NCI-H1092 (cell line): ENCODE data around the gene ACACA.

Source experiments
- DNase-seq: peaks from one replicate; lab custom pipeline; 2025; lab: John Stamatoyannopoulos, UW

Gene ACACA

GRCh38 chr17:37292429-37293139 is 114.1 kb downstream of the ACACA start:
- no peak for DNase-seq

DNA sequence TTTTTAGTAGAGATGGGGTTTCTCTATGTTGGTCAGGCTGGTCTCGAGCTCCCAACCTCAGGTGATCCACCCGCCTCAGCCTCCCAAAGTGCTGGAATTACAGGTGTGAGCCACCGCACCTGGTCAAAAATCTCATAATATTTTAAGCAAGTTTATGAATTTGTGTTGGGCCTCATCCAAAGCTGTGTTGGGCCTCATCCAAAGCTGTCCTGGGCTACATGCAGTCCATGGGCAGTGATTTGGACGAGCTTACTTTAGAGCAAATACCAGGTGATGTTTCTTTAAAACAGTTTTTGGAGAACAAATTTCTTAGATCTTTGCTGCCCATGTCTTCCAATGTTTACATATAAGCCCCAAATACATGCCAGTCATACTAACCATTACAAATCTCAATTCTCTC is 115.3 kb downstream of the ACACA start:
- DNase-seq = no peak

- no peak for DNase-seq
These were observed 120.2 kb downstream of the ACACA start for GRCh38 chr17:37286430-37286829.

DNA sequence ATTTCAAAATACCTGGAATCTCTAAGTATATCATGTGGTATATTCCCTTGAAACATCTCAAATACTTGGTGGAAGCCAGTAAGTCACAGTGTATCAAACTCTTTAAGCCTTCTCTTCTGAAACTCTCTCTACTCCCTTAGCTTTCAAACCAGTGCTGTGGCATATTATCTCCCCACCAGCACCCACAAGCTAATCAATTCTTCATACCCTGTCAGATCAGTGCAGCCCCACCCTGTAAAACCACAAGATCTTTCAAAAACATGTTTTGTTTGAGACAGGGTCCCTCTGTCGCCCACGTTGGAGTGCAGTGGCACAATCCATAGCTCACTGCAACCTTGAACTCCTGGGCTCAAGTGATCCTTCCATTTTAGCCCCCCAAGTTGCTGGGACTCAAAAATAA is 122.4 kb downstream of the ACACA start:
- DNase-seq = no peak

- DNase-seq = no peak
These were observed 123.1 kb downstream of the ACACA start for GRCh38 chr17:37283414-37283961.

GRCh38 chr17:37280841-37281240 is 125.8 kb downstream of the ACACA start:
- DNase-seq = no peak

GRCh38 chr17:37278247-37278894 is 128.3 kb downstream of the ACACA start:
- no peak for DNase-seq

DNA sequence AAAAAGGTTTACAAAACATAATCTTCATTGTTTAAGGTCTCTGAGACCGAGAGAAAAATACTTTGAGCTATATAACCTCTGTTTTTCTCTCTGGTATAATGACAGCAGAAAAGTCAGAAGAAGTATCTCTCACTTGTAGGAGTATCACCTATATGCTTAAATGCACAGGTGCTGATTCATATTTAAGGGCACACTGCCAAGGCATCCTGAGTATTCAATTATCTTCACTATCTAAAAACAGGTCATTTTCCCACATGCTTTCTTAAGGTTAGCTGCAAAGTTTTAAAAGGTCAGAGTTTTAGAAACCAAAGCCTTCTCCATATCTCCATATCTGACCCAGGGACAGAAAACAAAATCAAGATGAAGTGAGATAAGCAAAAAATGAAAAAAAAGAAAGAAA is 130.2 kb downstream of the ACACA start:
- DNase-seq = no peak

- DNase-seq = no peak
These were observed 132.2 kb downstream of the ACACA start for GRCh38 chr17:37274461-37274860.

- DNase-seq = no peak
These were observed 133.1 kb downstream of the ACACA start for GRCh38 chr17:37273409-37274051.

GRCh38 chr17:37265446-37266173 is 141.0 kb downstream of the ACACA start:
- no peak for DNase-seq

- DNase-seq = no peak
These were observed 145.3 kb downstream of the ACACA start for GRCh38 chr17:37261286-37261685.

DNA sequence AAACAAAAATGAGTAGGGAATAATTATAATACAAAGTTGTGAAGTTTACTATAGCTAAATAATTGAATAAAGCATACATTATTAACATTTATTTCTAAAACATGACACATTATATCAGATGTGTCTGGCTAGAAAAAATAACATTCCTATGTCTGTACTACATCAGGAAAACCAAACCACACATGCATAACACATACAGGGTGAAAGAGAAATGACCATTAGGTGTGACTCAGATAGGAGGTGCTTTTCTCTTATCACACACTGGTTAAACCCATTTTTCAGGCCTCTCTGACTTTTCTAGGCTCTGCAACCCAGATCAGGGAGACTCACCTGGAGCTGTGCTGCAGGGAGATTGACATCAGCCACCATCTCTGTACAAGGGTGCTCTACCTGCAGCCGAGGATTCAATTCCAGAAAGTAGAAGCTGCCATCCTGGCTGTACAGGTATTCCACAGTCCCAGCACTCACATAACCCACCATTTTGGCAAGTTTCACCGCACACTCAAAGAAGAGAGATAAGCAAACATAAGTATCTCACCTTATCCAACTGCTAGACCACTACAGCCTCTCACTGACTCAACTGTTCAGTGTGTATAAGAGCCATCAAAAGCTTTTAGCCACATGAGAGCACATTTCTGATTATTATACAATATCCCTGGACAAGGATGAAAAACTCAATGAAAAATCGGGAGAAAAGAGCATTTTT is 147.5 kb downstream of the ACACA start:
- DNase-seq = no peak

GRCh38 chr17:37256627-37257026 is 150.0 kb downstream of the ACACA start:
- DNase-seq = no peak

DNA sequence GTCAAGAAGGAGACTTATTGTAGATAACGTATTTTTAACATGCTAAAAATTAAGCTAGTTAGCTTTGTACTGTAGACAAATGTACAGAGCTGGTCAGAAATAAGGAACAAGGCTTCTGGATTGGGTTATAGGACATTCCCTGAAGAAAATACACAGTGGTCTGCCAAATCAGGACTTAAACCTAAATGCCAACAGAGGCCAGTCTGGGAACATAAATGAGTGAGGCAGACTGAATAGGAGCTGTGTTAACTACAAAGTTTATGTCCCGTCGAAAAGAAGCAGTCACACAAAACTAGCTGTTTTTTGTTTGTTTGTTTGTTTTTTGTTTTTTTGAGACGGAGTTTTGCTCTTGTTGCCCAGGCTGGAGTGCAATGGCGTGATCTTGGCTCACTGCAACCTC is 151.2 kb downstream of the ACACA start:
- no peak for DNase-seq

- no peak for DNase-seq
These were observed 158.8 kb downstream of the ACACA start for GRCh38 chr17:37247825-37248224.

- no peak for DNase-seq
These were observed 160.6 kb downstream of the ACACA start for GRCh38 chr17:37246085-37246484.

- DNase-seq = no peak
These were observed 166.3 kb downstream of the ACACA start for GRCh38 chr17:37240381-37240780.

DNA sequence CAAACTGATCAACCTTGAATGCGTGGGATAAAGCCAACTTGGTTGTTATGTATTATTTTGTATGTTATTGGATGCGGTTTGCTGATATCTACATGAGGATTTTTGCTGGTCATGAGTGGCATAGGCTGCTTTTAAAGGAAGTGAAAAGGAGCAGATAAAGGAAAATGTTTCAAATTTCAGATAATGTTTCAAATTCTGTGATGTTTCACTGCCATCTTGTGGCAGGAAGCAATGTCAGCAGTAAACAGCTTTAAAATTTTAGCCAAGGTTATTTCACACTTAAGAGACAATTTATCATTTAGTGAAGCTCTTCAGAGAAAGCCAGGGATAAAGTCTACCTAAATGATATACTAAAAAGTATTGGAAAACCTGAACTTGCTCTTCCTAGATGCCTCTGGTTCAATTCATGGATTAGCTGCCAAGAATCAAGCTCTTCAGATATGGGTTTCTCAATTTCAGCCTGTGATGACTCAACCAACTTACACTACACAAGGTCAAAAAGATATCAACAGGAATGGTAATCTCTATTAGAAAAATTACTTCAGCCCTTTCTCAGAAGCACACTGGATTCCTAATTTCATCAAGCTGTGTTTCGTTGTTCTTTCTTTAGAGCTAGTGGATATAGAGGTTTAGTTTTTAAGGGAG is 166.8 kb downstream of the ACACA start:
- no peak for DNase-seq

- DNase-seq = no peak
These were observed 172.5 kb downstream of the ACACA start for GRCh38 chr17:37234106-37234505.

DNA sequence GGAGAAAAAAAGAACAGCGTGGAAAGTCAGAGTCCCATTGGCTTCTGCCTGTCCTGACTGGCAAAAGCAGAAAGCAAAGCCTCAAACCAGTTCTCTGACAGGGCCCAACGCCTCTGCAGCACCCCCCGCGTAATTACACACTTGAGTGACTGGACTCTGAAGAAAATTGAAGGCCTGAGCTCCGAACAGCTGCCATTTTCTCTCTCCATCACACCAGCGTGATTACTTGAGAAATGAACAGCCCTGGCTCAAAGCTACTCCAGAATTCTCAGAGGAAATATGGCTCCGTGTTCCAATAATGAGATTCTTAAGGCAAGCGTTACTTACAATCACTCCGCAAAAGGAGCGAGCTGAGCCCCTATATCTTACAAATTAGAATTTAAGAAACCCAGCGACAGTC is 173.6 kb downstream of the ACACA start:
- no peak for DNase-seq
